NCI-H2081 (cell line): ENCODE measurements around the gene EBF4.
"Not testable (repeated sequence)": the region's sequence is repeated elsewhere in the genome, so short reads cannot be mapped to it uniquely, and the experiment has no call there.

Experiments used
- DNase-seq, 2 experiments: peaks; one replicate each; lab custom pipeline; 2025; lab: John Stamatoyannopoulos, UW

The EBF4 gene

GRCh38 chr20:2796011-2796660 lies 103.6 kb downstream of the EBF4 start:
- no peak for DNase-seq

- DNase-seq, result no peak
These were observed 104.8 kb downstream of the EBF4 start for GRCh38 chr20:2797136-2797983.

- DNase-seq, result no peak
These were observed 105.7 kb downstream of the EBF4 start for GRCh38 chr20:2798095-2798805.

GRCh38 chr20:2798814-2799213 lies 106.2 kb downstream of the EBF4 start:
- no peak for DNase-seq

- no peak for DNase-seq
These were observed 106.7 kb downstream of the EBF4 start for GRCh38 chr20:2799271-2799670.

GRCh38 chr20:2799688-2800520 lies 107.3 kb downstream of the EBF4 start:
- DNase-seq, result no peak

GRCh38 chr20:2800521-2801285 lies 108.1 kb downstream of the EBF4 start, which contains the start of gene CPXM1:
Gene CPXM1, minus strand, starts transcription at chr20:2800627. Its CDS starts 55 bp downstream, at chr20:2800572.
- DNase-seq, result no peak

- no peak for DNase-seq
These were observed 108.7 kb downstream of the EBF4 start for GRCh38 chr20:2801286-2801728.

GRCh38 chr20:2804041-2804828 lies 111.7 kb downstream of the EBF4 start:
- DNase-seq, result no peak

- DNase-seq, result no peak
These were observed 112.5 kb downstream of the EBF4 start for GRCh38 chr20:2804852-2805688.

GRCh38 chr20:2805689-2806350 lies 113.2 kb downstream of the EBF4 start:
- DNase-seq, result no peak

GRCh38 chr20:2806351-2806701 lies 113.7 kb downstream of the EBF4 start:
- no peak for DNase-seq

- no peak for DNase-seq
These were observed 114.4 kb downstream of the EBF4 start for GRCh38 chr20:2807019-2807418.

GRCh38 chr20:2807929-2808328 lies 115.3 kb downstream of the EBF4 start:
- DNase-seq, result not testable (repeated sequence)

GRCh38 chr20:2809690-2810089 lies 117.1 kb downstream of the EBF4 start:
- no peak for DNase-seq
